ENCODE results near the gene ZNF891. TPM values are rescaled to one million over a fixed set of nuclear protein-coding genes. Genes with fewer than 3 reads are reported as not detected.

The ZNF891 gene
- total and polyA plus RNA-seq, 2 of the 13 experiments (the other 11 are each of a cell fraction or from before 2014, with no cell fraction given): 1.3 to 2.1 TPM

DNA sequence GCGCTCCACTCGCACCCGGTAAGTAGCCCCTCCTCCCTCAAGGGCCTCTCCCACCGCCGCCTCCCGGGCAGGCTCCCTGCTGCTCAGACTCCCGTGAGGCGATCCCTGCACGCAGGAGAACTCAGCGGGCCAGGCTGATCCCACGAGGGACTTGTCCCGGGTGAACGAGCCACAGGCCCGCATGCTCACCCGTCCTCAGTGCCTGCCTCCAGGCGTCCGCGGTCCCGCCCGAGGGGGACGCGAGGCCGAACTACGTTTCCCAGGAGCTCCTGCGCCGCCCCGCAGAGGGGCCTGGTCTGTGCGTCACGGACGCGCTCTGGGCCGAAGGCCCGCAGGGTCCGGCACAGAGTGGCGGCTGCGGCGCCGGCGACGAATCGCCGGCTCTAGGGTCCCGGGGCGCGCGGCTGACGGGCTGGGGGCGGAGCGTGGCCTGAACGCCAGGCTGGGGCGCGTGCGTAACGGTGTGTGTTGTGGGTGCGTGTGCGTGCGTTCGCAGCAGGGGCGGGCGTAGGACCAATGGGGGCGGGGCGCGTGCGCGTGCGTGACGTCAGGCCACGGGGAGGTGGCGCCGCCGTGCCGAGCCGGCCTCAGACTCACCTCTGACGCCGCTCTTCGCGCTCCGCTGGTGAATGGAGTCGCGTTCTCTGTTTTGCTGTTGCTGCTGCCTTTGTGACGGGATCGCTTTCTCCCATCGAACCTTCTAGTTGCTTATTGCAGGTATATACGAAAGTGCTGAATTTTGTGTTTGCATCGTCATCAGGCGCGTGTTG, at the start of gene ZNF891, which contains the start of gene ZNF10 (continued):
- TF ChIP-seq, protein P1, sequence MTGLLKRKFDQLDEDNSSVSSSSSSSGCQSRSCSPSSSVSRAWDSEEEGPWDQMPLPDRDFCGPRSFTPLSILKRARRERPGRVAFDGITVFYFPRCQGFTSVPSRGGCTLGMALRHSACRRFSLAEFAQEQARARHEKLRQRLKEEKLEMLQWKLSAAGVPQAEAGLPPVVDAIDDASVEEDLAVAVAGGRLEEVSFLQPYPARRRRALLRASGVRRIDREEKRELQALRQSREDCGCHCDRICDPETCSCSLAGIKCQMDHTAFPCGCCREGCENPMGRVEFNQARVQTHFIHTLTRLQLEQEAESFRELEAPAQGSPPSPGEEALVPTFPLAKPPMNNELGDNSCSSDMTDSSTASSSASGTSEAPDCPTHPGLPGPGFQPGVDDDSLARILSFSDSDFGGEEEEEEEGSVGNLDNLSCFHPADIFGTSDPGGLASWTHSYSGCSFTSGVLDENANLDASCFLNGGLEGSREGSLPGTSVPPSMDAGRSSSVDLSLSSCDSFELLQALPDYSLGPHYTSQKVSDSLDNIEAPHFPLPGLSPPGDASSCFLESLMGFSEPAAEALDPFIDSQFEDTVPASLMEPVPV (CRISPR knock-in tag; IDR thresholded peaks at IDR 0.05): peak; percentile 36; the same call in 1 of the 2 replicates
- TF ChIP-seq, protein P2, sequence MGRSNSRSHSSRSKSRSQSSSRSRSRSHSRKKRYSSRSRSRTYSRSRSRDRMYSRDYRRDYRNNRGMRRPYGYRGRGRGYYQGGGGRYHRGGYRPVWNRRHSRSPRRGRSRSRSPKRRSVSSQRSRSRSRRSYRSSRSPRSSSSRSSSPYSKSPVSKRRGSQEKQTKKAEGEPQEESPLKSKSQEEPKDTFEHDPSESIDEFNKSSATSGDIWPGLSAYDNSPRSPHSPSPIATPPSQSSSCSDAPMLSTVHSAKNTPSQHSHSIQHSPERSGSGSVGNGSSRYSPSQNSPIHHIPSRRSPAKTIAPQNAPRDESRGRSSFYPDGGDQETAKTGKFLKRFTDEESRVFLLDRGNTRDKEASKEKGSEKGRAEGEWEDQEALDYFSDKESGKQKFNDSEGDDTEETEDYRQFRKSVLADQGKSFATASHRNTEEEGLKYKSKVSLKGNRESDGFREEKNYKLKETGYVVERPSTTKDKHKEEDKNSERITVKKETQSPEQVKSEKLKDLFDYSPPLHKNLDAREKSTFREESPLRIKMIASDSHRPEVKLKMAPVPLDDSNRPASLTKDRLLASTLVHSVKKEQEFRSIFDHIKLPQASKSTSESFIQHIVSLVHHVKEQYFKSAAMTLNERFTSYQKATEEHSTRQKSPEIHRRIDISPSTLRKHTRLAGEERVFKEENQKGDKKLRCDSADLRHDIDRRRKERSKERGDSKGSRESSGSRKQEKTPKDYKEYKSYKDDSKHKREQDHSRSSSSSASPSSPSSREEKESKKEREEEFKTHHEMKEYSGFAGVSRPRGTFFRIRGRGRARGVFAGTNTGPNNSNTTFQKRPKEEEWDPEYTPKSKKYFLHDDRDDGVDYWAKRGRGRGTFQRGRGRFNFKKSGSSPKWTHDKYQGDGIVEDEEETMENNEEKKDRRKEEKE (IDR thresholded peaks at IDR 0.05): no peak
- TF ChIP-seq, protein P3, sequence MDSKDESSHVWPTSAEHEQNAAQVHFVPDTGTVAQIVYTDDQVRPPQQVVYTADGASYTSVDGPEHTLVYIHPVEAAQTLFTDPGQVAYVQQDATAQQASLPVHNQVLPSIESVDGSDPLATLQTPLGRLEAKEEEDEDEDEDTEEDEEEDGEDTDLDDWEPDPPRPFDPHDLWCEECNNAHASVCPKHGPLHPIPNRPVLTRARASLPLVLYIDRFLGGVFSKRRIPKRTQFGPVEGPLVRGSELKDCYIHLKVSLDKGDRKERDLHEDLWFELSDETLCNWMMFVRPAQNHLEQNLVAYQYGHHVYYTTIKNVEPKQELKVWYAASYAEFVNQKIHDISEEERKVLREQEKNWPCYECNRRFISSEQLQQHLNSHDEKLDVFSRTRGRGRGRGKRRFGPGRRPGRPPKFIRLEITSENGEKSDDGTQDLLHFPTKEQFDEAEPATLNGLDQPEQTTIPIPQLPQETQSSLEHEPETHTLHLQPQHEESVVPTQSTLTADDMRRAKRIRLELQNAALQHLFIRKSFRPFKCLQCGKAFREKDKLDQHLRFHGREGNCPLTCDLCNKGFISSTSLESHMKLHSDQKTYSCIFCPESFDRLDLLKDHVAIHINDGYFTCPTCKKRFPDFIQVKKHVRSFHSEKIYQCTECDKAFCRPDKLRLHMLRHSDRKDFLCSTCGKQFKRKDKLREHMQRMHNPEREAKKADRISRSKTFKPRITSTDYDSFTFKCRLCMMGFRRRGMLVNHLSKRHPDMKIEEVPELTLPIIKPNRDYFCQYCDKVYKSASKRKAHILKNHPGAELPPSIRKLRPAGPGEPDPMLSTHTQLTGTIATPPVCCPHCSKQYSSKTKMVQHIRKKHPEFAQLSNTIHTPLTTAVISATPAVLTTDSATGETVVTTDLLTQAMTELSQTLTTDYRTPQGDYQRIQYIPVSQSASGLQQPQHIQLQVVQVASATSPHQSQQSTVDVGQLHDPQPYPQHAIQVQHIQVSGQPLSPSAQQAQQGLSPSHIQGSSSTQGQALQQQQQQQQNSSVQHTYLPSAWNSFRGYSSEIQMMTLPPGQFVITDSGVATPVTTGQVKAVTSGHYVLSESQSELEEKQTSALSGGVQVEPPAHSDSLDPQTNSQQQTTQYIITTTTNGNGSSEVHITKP (CRISPR knock-in tag; IDR thresholded peaks at IDR 0.05; ENCODE audit: low read depth): 0 out of 2 replicates have a peak, but pooled peaks have one; percentile 50
- TF ChIP-seq ZNF235 (CRISPR knock-in tag; IDR thresholded peaks at IDR 0.05; ENCODE audit: borderline replicate concordance) (peak; percentile 62; the same call in 1 of the 2 replicates), ZNF607 (CRISPR knock-in tag; IDR thresholded peaks at IDR 0.05; ENCODE audit: borderline replicate concordance) (peak; percentile 84; the same call in 1 of the 2 replicates), ZNF335 (CRISPR knock-in tag; IDR thresholded peaks at IDR 0.05) (peak; percentile 98), TRIM24 (CRISPR knock-in tag; IDR thresholded peaks at IDR 0.05) (no peak), GTF3A (CRISPR knock-in tag; conservative IDR thresholded peaks at IDR 0.05) (no peak), CBX2 (IDR thresholded peaks at IDR 0.05; ENCODE audit: low read depth, low read length) (no peak), CBX2 (CRISPR knock-in tag; IDR thresholded peaks at IDR 0.05; ENCODE audit: low read depth) (0 out of 2 replicates have a peak, but pooled peaks have one; percentile 57), SP5 (CRISPR knock-in tag; IDR thresholded peaks at IDR 0.05; ENCODE audit: borderline replicate concordance, low read depth) (peak; percentile 59; the same call in 1 of the 2 replicates), ZNF766 (CRISPR knock-in tag; IDR thresholded peaks at IDR 0.05; ENCODE audit: borderline replicate concordance) (peak; percentile 95), PRPF4 (IDR thresholded peaks at IDR 0.05; ENCODE audit: low read depth, low read length, poor library complexity, severe bottlenecking) (no peak), MTA1 (CRISPR knock-in tag; IDR thresholded peaks at IDR 0.05; ENCODE audit: borderline replicate concordance) (peak; percentile 74)
- TF ChIP-seq, protein P4, sequence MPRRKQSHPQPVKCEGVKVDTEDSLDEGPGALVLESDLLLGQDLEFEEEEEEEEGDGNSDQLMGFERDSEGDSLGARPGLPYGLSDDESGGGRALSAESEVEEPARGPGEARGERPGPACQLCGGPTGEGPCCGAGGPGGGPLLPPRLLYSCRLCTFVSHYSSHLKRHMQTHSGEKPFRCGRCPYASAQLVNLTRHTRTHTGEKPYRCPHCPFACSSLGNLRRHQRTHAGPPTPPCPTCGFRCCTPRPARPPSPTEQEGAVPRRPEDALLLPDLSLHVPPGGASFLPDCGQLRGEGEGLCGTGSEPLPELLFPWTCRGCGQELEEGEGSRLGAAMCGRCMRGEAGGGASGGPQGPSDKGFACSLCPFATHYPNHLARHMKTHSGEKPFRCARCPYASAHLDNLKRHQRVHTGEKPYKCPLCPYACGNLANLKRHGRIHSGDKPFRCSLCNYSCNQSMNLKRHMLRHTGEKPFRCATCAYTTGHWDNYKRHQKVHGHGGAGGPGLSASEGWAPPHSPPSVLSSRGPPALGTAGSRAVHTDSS (CRISPR knock-in tag; conservative IDR thresholded peaks at IDR 0.05): no peak; the same call in 1 of the 2 replicates
- TF ChIP-seq, protein P5, sequence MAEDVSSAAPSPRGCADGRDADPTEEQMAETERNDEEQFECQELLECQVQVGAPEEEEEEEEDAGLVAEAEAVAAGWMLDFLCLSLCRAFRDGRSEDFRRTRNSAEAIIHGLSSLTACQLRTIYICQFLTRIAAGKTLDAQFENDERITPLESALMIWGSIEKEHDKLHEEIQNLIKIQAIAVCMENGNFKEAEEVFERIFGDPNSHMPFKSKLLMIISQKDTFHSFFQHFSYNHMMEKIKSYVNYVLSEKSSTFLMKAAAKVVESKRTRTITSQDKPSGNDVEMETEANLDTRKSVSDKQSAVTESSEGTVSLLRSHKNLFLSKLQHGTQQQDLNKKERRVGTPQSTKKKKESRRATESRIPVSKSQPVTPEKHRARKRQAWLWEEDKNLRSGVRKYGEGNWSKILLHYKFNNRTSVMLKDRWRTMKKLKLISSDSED (CRISPR knock-in tag; IDR thresholded peaks at IDR 0.05): peak; percentile 51; the same call in 1 of the 2 replicates

Data from HepG2 (cell line).